ENCODE measurements around the gene BCR.
A peak's percentile ranks its signal among the peaks of the same experiment; 100 is the strongest.

The BCR gene

GRCh38 chr22:23268139-23268712 lies 87.9 kb downstream of the BCR start:
- Histone ChIP-seq H3K4me1 (ENCODE audit: control insufficient read depth, insufficient read depth, low read length) (peaks cover 8% of the 10 kb centered on the region), H3K9ac (ENCODE audit: low read depth, low read length) (no peak overlapping the region), H3K4me3 (ENCODE audit: low read depth, low read length) (no peak overlapping the region), H3K27me3 (ENCODE audit: control insufficient read depth, insufficient read depth, low read length) (no peaks in the 10 kb centered on the region), H3K36me3 (ENCODE audit: control insufficient read depth, insufficient read depth, low read length) (peaks cover 47% of the 10 kb centered on the region), H3K9me3 (ENCODE audit: control insufficient read depth, insufficient read depth, low read length) (no peaks in the 10 kb centered on the region)

DNA sequence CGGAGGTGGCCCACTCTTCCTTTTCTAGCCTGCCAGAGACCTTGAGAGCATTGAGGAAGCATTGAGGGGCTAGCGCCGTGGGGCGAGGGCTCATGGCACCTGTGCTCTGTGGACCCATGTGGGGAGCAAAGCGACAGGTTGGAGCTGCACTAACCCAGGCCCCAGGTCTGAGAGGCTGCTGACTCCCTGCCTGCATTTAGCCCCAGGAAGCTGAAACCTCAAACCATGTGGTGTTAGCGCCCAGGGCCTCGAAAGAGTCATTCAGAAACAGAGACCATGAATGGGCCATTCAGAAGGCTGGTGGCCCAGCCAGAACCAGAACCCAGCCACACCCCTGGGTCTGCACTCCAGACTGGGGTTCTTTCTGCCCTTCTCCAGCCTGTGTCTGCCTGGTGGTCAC lies 88.6 kb downstream of the BCR start:
- H3K4me1 ChIP-seq (ENCODE audit: control insufficient read depth, insufficient read depth, low read length) = peaks cover 8% of the 10 kb centered on the region
- H3K9me3 ChIP-seq (ENCODE audit: control insufficient read depth, insufficient read depth, low read length) = no peaks in the 10 kb centered on the region
- peaks cover 47% of the 10 kb centered on the region for H3K36me3 ChIP-seq (ENCODE audit: control insufficient read depth, insufficient read depth, low read length)
- H3K27me3 ChIP-seq (ENCODE audit: control insufficient read depth, insufficient read depth, low read length) = no peaks in the 10 kb centered on the region
- H3K4me3 ChIP-seq (ENCODE audit: low read depth, low read length) = no peak overlapping the region
- no peak overlapping the region for H3K9ac ChIP-seq (ENCODE audit: low read depth, low read length)

GRCh38 chr22:23269441-23270211 lies 89.3 kb downstream of the BCR start:
- H3K9ac ChIP-seq (ENCODE audit: low read depth, low read length) = no peak overlapping the region
- no peaks in the 10 kb centered on the region for H3K27me3 ChIP-seq (ENCODE audit: control insufficient read depth, insufficient read depth, low read length)
- H3K9me3 ChIP-seq (ENCODE audit: control insufficient read depth, insufficient read depth, low read length) = no peaks in the 10 kb centered on the region
- no peak overlapping the region for H3K4me3 ChIP-seq (ENCODE audit: low read depth, low read length)
- H3K36me3 ChIP-seq (ENCODE audit: control insufficient read depth, insufficient read depth, low read length) = peaks cover 46% of the 10 kb centered on the region
- H3K4me1 ChIP-seq (ENCODE audit: control insufficient read depth, insufficient read depth, low read length) = peaks cover 8% of the 10 kb centered on the region

GRCh38 chr22:23270212-23270733 lies 90.0 kb downstream of the BCR start:
- no peaks in the 10 kb centered on the region for H3K9me3 ChIP-seq (ENCODE audit: control insufficient read depth, insufficient read depth, low read length)
- H3K4me3 ChIP-seq (ENCODE audit: low read depth, low read length) = no peak overlapping the region
- no peak overlapping the region for H3K9ac ChIP-seq (ENCODE audit: low read depth, low read length)
- no peaks in the 10 kb centered on the region for H3K27me3 ChIP-seq (ENCODE audit: control insufficient read depth, insufficient read depth, low read length)
- H3K36me3 ChIP-seq (ENCODE audit: control insufficient read depth, insufficient read depth, low read length) = peaks cover 45% of the 10 kb centered on the region
- H3K4me1 ChIP-seq (ENCODE audit: control insufficient read depth, insufficient read depth, low read length) = peaks cover 8% of the 10 kb centered on the region

- no peak overlapping the region for H3K9ac ChIP-seq (ENCODE audit: low read depth, low read length)
- no peak overlapping the region for H3K4me3 ChIP-seq (ENCODE audit: low read depth, low read length)
- peaks cover 8% of the 10 kb centered on the region for H3K4me1 ChIP-seq (ENCODE audit: control insufficient read depth, insufficient read depth, low read length)
- no peaks in the 10 kb centered on the region for H3K27me3 ChIP-seq (ENCODE audit: control insufficient read depth, insufficient read depth, low read length)
- H3K36me3 ChIP-seq (ENCODE audit: control insufficient read depth, insufficient read depth, low read length) = peaks cover 48% of the 10 kb centered on the region
- H3K9me3 ChIP-seq (ENCODE audit: control insufficient read depth, insufficient read depth, low read length) = no peaks in the 10 kb centered on the region
Observed at GRCh38 chr22:23270798-23271596, 90.7 kb downstream of the BCR start.

- Histone ChIP-seq H3K9me3 (ENCODE audit: control insufficient read depth, insufficient read depth, low read length) (no peaks in the 10 kb centered on the region), H3K27me3 (ENCODE audit: control insufficient read depth, insufficient read depth, low read length) (no peaks in the 10 kb centered on the region), H3K4me3 (ENCODE audit: low read depth, low read length) (no peak overlapping the region), H3K4me1 (ENCODE audit: control insufficient read depth, insufficient read depth, low read length) (peaks cover 8% of the 10 kb centered on the region), H3K36me3 (ENCODE audit: control insufficient read depth, insufficient read depth, low read length) (peaks cover 51% of the 10 kb centered on the region), H3K9ac (ENCODE audit: low read depth, low read length) (no peak overlapping the region)
Observed at GRCh38 chr22:23271597-23271908, 91.2 kb downstream of the BCR start.

GRCh38 chr22:23272371-23272770 lies 92.1 kb downstream of the BCR start:
- Histone ChIP-seq H3K4me1 (ENCODE audit: control insufficient read depth, insufficient read depth, low read length) (peaks cover 8% of the 10 kb centered on the region), H3K9me3 (ENCODE audit: control insufficient read depth, insufficient read depth, low read length) (no peaks in the 10 kb centered on the region), H3K4me3 (ENCODE audit: low read depth, low read length) (no peak overlapping the region), H3K27me3 (ENCODE audit: control insufficient read depth, insufficient read depth, low read length) (no peaks in the 10 kb centered on the region), H3K9ac (ENCODE audit: low read depth, low read length) (no peak overlapping the region), H3K36me3 (ENCODE audit: control insufficient read depth, insufficient read depth, low read length) (peaks cover 52% of the 10 kb centered on the region)

DNA sequence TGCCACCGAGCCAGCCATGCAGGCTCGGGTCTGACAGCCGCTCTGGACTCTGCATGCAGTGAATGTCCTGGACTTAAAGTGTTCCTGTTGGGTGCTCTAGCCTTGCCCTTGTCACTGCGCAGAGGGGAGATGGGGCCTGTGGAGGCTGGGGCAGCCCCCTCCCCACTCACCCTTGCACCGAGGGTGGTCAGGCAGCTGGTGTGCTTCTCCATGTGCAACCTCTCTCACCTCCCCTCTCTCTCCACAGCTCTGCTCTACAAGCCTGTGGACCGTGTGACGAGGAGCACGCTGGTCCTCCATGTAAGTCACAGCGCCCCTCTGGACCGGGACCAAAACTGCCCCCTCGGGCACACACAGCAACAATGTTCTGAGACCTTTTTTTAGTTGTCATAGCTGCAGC lies 92.5 kb downstream of the BCR start:
- Histone ChIP-seq H3K9ac (ENCODE audit: low read depth, low read length) (no peak overlapping the region), H3K36me3 (ENCODE audit: control insufficient read depth, insufficient read depth, low read length) (peaks cover 56% of the 10 kb centered on the region), H3K9me3 (ENCODE audit: control insufficient read depth, insufficient read depth, low read length) (no peaks in the 10 kb centered on the region), H3K4me1 (ENCODE audit: control insufficient read depth, insufficient read depth, low read length) (peaks cover 8% of the 10 kb centered on the region), H3K4me3 (ENCODE audit: low read depth, low read length) (no peak overlapping the region), H3K27me3 (ENCODE audit: control insufficient read depth, insufficient read depth, low read length) (no peaks in the 10 kb centered on the region)

GRCh38 chr22:23273445-23274145 lies 93.3 kb downstream of the BCR start:
- no peak overlapping the region for H3K9ac ChIP-seq (ENCODE audit: low read depth, low read length)
- no peak overlapping the region for H3K4me3 ChIP-seq (ENCODE audit: low read depth, low read length)
- no peaks in the 10 kb centered on the region for H3K27me3 ChIP-seq (ENCODE audit: control insufficient read depth, insufficient read depth, low read length)
- H3K4me1 ChIP-seq (ENCODE audit: control insufficient read depth, insufficient read depth, low read length) = peaks cover 6% of the 10 kb centered on the region
- no peaks in the 10 kb centered on the region for H3K9me3 ChIP-seq (ENCODE audit: control insufficient read depth, insufficient read depth, low read length)
- peaks cover 61% of the 10 kb centered on the region for H3K36me3 ChIP-seq (ENCODE audit: control insufficient read depth, insufficient read depth, low read length)

DNA sequence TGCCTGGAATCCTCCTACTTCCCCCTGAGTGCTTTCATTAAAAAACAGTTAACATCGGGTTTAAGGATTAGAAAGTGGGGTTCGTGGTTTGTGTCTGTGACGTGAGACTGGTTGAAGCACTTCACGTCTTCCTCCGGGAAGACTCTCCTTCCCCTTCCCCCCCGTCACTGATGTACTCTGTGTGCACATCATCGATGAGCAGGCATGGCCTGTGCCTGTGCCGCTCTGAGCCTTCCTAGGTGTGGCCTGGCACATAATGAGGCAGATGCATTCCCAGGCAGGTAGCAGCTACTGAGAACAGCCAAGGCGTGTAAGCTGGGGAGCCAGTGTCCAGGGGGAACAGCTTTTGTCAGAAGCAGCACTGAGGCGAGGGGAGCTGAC lies 93.8 kb downstream of the BCR start:
- Histone ChIP-seq H3K9ac (ENCODE audit: low read depth, low read length) (no peak overlapping the region), H3K36me3 (ENCODE audit: control insufficient read depth, insufficient read depth, low read length) (peaks cover 65% of the 10 kb centered on the region), H3K9me3 (ENCODE audit: control insufficient read depth, insufficient read depth, low read length) (no peaks in the 10 kb centered on the region), H3K4me1 (ENCODE audit: control insufficient read depth, insufficient read depth, low read length) (peaks cover 5% of the 10 kb centered on the region), H3K27me3 (ENCODE audit: control insufficient read depth, insufficient read depth, low read length) (no peaks in the 10 kb centered on the region), H3K4me3 (ENCODE audit: low read depth, low read length) (no peak overlapping the region)

DNA sequence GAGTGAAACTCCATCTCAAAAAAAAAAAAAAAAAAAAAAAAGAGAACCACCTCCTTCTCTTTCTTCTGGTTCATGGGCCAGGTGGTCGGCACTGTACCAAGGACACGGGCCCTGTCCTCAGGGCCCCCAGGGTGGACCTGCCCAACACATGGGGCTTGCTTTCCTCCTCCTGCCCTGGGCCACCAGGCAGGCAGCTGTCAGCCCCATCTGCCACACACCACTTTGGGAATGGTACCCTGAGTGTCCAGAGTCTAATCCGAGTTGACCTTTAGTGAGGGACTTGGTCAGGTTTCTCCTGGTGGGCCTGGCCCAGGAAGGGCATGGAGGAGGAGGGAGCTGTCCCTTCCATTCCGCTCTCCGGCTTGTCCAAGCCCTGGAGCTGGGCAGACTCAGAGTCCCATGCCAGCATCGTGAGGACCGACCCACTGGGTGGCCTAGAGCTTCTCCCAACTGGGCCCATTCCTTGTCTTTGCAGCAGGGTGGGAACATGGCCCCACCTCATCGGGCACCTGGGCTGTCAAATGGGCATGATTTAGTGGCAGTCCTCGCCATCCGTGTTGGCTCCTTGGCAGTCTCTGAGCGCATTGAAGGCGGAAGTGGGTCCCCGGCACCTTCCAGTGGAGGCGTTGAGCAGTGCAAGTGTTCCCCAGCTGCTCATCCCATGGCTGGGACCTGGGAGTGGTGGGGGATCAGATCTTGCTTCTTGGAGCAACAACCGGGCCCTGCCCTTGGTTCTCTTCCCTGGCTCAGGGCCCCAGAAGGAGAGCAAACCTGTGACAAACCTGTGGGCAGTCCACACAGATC lies 94.8 kb downstream of the BCR start:
- H3K27me3 ChIP-seq (ENCODE audit: control insufficient read depth, insufficient read depth, low read length) = no peaks in the 10 kb centered on the region
- peaks cover 1% of the 10 kb centered on the region for H3K4me1 ChIP-seq (ENCODE audit: control insufficient read depth, insufficient read depth, low read length)
- no peak overlapping the region for H3K4me3 ChIP-seq (ENCODE audit: low read depth, low read length)
- no peaks in the 10 kb centered on the region for H3K9me3 ChIP-seq (ENCODE audit: control insufficient read depth, insufficient read depth, low read length)
- H3K36me3 ChIP-seq (ENCODE audit: control insufficient read depth, insufficient read depth, low read length) = peaks cover 65% of the 10 kb centered on the region
- H3K9ac ChIP-seq (ENCODE audit: low read depth, low read length) = peak overlapping the region; percentile 24
